LNCAP (cell line): ENCODE results near the gene SLC26A2.

Source experiments
- TF ChIP-seq, protein P1 (sequence below): fragments of 450-650 bp; IDR thresholded peaks from 2 replicates; pipeline ENCODE4 v1.5.1; 2017; ENCODE audit warnings: mild to moderate bottlenecking

The SLC26A2 gene

DNA sequence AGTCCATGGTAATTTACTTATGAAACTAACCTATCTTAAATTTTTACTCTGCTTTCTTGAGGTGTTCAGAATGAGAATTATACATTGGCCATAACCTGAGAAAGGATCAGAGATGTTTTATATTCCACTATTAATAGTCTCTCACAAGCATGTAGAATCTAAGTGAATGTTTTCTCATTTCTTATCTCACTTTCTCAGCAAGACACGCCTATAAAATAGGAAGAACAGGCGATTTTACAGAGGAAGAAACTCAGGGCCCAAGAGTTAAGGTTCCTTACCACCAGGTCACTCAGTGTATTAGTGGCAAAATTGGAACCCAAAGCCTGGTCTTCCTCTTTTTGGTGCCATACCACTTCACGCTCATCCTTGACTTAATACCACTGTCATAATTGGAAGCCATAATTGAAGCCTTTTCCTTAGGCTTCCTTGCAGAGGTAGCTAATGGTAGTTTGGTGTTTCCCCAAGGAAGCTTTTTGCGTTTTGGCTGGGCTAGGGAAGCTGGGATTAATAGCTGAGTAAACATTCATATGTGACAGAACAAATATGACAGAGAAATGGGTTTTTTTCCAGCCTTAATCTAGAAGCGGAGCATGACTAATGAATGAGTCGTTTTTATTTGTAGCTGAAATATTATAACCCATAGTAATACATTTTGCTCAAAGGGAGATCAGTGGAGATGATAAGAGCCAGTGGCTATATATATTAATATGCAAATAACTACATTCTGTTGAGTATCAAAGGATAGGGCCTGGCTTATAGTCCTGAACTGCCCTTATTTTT lies 56.9 kb downstream of the SLC26A2 start:
- TF ChIP-seq, protein P1, sequence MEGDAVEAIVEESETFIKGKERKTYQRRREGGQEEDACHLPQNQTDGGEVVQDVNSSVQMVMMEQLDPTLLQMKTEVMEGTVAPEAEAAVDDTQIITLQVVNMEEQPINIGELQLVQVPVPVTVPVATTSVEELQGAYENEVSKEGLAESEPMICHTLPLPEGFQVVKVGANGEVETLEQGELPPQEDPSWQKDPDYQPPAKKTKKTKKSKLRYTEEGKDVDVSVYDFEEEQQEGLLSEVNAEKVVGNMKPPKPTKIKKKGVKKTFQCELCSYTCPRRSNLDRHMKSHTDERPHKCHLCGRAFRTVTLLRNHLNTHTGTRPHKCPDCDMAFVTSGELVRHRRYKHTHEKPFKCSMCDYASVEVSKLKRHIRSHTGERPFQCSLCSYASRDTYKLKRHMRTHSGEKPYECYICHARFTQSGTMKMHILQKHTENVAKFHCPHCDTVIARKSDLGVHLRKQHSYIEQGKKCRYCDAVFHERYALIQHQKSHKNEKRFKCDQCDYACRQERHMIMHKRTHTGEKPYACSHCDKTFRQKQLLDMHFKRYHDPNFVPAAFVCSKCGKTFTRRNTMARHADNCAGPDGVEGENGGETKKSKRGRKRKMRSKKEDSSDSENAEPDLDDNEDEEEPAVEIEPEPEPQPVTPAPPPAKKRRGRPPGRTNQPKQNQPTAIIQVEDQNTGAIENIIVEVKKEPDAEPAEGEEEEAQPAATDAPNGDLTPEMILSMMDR: no peak

DNA sequence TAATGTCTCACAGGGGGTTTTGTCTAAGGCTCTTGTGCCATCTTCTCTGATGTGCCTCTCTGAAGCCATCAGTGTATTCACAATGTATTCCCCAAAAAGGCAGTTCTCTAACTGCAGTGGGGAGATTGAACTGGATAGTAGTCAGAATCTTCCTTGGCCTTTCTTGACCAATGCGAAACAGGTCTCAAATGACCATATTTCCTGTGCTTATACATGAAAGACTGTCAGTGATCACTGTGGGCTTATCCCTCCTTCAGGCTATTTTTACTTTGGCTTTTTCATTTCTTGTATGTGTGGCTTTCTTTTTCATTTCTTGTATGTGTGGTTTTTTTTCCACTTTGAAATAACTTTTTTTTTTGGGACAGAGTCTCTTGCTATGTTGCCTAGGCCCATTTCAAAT lies 59.7 kb downstream of the SLC26A2 start:
- TF ChIP-seq, protein P1: no peak

DNA sequence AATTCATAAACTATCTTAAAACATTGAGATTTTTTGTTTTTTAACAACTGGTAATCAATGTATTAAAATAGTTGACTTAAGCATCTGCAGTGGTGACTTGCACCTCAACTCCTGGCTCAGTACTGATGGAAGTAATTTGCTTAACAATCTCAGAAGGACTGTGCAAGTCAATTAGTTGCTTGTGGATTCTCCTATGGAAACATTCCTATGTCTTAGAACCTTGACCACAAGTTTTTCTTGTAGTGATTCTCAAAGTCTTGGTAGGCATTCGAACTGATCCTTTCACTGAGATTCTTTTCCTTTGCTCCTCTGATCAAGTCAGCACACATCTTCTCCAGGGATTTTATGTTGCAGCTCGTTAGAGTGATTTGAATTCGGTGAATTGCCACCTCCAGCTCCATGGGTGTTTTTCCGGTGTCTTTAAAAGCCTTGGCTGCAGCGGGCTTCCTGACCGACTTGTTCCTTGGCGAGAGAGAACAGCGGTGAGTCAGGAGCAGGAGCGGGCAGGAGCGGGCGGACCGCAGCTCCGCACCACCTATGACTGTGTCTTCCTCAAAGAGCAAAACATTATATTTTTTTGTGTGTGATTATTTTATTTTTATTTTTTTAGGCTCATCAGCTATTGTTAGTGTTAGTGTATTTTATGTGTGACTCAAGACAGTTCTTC lies 61.1 kb downstream of the SLC26A2 start:
- TF ChIP-seq, protein P1: no peak

DNA sequence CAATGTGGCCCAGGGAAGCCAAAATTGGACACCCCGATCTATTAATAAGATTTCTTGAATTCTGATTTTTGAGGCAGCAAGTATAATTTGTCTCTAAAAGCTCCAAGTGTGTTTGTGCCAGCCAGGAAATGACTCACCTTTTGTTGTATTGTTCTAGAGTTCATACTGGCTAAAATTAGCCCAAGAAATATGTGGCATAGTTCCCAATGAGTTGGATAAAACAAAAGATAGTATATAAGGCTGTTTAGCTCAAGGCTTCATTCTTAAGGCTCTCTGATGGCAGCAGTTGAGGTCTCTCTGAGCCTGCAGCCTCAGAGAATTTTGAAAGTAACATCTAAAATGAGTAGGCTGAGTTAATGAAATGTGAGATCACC lies 61.6 kb downstream of the SLC26A2 start:
- TF ChIP-seq, protein P1: no peak

DNA sequence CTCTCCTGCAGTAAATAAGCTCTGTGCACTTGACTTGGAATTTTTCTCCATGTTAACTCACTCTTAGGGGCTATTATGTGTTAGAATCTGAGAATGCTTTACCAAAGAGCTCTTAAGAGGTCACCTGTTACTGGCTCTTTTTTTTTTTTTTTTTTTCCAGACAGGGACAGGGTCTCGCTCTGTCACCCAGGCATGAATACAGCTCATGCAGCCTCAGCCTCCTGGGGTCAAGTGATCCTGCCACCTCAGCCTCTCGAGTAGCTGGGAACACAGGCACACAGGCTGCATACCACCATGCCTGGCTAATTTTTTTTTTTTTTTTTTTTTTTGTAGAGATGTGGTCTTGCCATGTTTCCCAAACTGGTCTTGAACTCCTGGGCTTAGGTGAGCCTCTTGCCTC lies 62.1 kb downstream of the SLC26A2 start:
- TF ChIP-seq, protein P1: no peak

DNA sequence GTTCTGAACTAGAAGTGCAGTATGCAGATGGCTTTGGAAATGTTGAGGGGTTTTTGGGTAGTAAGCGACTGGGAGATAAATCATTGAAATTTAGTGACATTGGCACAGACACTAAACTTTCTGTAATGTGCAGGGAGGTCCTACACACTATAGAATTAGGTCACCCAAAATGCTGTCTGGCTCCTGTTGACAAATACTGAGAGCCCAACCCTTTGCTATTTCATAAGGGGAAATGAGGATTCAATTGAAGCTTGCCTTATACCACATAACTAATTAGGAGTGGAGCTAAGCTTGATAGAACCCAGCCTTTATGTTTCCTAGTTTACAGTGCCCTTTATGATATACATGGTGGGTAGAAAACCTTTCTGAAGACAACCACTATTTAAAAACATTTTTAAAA lies 62.6 kb downstream of the SLC26A2 start:
- TF ChIP-seq, protein P1: no peak

DNA sequence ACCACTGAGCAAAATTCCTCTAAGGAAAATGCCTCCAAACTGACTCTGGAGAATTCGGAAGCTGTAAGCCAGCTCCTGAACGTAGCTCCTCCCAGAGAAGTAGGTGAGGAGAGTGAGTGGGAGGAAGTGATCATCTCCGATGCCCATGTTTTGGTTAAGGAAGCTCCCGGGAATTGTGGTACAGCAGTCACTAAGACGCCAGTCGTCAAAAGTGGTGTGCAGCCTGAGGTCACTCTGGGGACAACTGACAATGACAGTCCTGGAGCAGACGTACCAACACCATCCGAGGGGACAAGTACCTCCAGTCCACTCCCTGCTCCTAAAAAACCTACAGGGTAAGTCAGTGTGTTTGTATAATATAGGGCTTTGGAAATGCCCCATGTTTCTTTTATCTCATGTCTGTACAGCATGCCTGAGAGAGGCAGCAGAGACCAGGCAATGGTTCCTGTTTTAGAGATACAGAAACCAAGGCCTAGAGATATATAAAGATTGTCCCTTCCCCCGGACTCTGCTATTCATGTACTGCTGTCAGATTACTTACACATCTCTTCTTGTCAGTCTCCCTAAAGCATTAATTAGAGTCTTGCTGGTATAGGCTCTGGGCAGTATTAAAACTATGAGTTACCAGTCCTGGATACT lies 63.9 kb downstream of the SLC26A2 start:
- TF ChIP-seq, protein P1: no peak
